Stimulated activated CD4-positive, alpha-beta T cell treated with anti-CD3 and anti-CD28 coated beads, TNF-alpha, amount 100 ng/mL, for 48 hours (primary cell): ENCODE results near the gene FARS2.
A peak's percentile ranks its signal among the peaks of the same experiment; 100 is the strongest.

ENCODE experiments used
- DNase-seq, 3 donors: peaks; one replicate each; pipeline ENCODE4 v3.0.0-alpha.2; 2020; ENCODE audit warnings: low read depth in 3 of 3

Gene FARS2

GRCh38 chr6:5260661-5261544 is at the start of gene FARS2, which contains the start of gene LYRM4:
FARS2 (plus strand) TSS chr6:5261513.
LYRM4 (minus strand) TSS chr6:5260950; CDS start chr6:5260733, 217 bp downstream.
- DNase-seq: peak; percentile 76 to 93 (median 80)

- no peak for DNase-seq
These were observed 47.5 kb upstream of the FARS2 start for GRCh38 chr6:5213836-5214235.

- peak in 2 of 3 donors; percentile 11 to 25 for DNase-seq
These were observed 46.7 kb upstream of the FARS2 start for GRCh38 chr6:5214570-5215052.

GRCh38 chr6:5215159-5215558 is 46.2 kb upstream of the FARS2 start:
- DNase-seq: no peak

GRCh38 chr6:5215799-5216198 is 45.5 kb upstream of the FARS2 start:
- DNase-seq: no peak

- DNase-seq: no peak
These were observed 44.0 kb upstream of the FARS2 start for GRCh38 chr6:5217356-5217755.

GRCh38 chr6:5219011-5219691 is 42.2 kb upstream of the FARS2 start:
- no peak for DNase-seq

- no peak for DNase-seq
These were observed 40.9 kb upstream of the FARS2 start for GRCh38 chr6:5220443-5220842.

GRCh38 chr6:5223309-5223708 is 38.0 kb upstream of the FARS2 start:
- DNase-seq: no peak

- DNase-seq: no peak
These were observed 32.0 kb upstream of the FARS2 start for GRCh38 chr6:5229356-5229755.

- no peak for DNase-seq
These were observed 31.2 kb upstream of the FARS2 start for GRCh38 chr6:5230081-5230480.

- no peak for DNase-seq
These were observed 30.0 kb upstream of the FARS2 start for GRCh38 chr6:5231289-5231688.

- no peak for DNase-seq
These were observed 26.4 kb upstream of the FARS2 start for GRCh38 chr6:5234874-5235273.

- DNase-seq: no peak
These were observed 25.5 kb upstream of the FARS2 start for GRCh38 chr6:5235830-5236229.

GRCh38 chr6:5237805-5238204 is 23.5 kb upstream of the FARS2 start:
- DNase-seq: no peak

- DNase-seq: no peak
These were observed 23.0 kb upstream of the FARS2 start for GRCh38 chr6:5238336-5238735.

GRCh38 chr6:5241252-5241651 is 20.1 kb upstream of the FARS2 start:
- no peak for DNase-seq

- no peak for DNase-seq
These were observed 18.2 kb upstream of the FARS2 start for GRCh38 chr6:5243069-5243468.

- DNase-seq: no peak
These were observed 14.9 kb upstream of the FARS2 start for GRCh38 chr6:5246141-5247097.

- DNase-seq: no peak
These were observed 14.1 kb upstream of the FARS2 start for GRCh38 chr6:5247201-5247600.

- DNase-seq: no peak
These were observed 12.8 kb upstream of the FARS2 start for GRCh38 chr6:5248302-5249098.
